ENCODE results near the gene MOCOS. TPM values are rescaled to one million over a fixed set of nuclear protein-coding genes. Genes with fewer than 3 reads are reported as not detected.

The MOCOS gene
- polyA plus RNA-seq, 1 experiment = 12.6 TPM

- CTCF ChIA-PET = interaction anchor here (0.7 to 2.0 kb wide), 2 partner anchors 27 to 532 kb away, joined by 3 to 5 read pairs; partner anchors contain the start of gene SLC39A6
- no peak for TF ChIP-seq CTCF (IDR thresholded peaks at IDR 0.05; ENCODE audit: insufficient read depth, low read depth, low read length)
- no peak overlapping the region for H3K4me3 ChIP-seq (ENCODE audit: low read depth, low read length)
- H3K36me3 ChIP-seq (ENCODE audit: control insufficient read depth, insufficient read depth, low read length) = peaks cover 13% of the 10 kb centered on the region
- POLR2A ChIA-PET = no interaction called here
- no peak for DNase-seq (ENCODE audit: low read depth)
- H3K27me3 ChIP-seq (ENCODE audit: control insufficient read depth, insufficient read depth, low read length) = no peaks in the 10 kb centered on the region
These were observed 31.2 kb upstream of the MOCOS start for GRCh38 chr18:36155851-36156757.

- Histone ChIP-seq H3K27me3 (ENCODE audit: control insufficient read depth, insufficient read depth, low read length) (no peaks in the 10 kb centered on the region), H3K36me3 (ENCODE audit: control insufficient read depth, insufficient read depth, low read length) (peaks cover 15% of the 10 kb centered on the region), H3K4me3 (ENCODE audit: low read depth, low read length) (no peak overlapping the region)
- TF ChIP-seq CTCF (IDR thresholded peaks at IDR 0.05; ENCODE audit: insufficient read depth, low read depth, low read length) = no peak
- DNase-seq (ENCODE audit: low read depth) = no peak
- ChIA-PET POLR2A (no interaction called here), CTCF (no interaction called here)
These were observed 29.9 kb upstream of the MOCOS start for GRCh38 chr18:36157441-36157840.

GRCh38 chr18:36158266-36158867, 28.9 kb upstream of the MOCOS start:
- Histone ChIP-seq H3K36me3 (ENCODE audit: control insufficient read depth, insufficient read depth, low read length) (peaks cover 17% of the 10 kb centered on the region), H3K27me3 (ENCODE audit: control insufficient read depth, insufficient read depth, low read length) (no peaks in the 10 kb centered on the region), H3K4me3 (ENCODE audit: low read depth, low read length) (no peak overlapping the region)
- POLR2A ChIA-PET = no interaction called here
- CTCF ChIA-PET = interaction anchor here (0.6 to 0.7 kb wide), 2 partner anchors 30 to 91 kb away, joined by 3 read pairs; no protein-coding TSS in a partner anchor
- no peak for TF ChIP-seq CTCF (IDR thresholded peaks at IDR 0.05; ENCODE audit: insufficient read depth, low read depth, low read length)
- DNase-seq (ENCODE audit: low read depth) = peak; percentile 74

- no peak overlapping the region for H3K4me3 ChIP-seq (ENCODE audit: low read depth, low read length)
- H3K27me3 ChIP-seq (ENCODE audit: control insufficient read depth, insufficient read depth, low read length) = no peaks in the 10 kb centered on the region
- DNase-seq (ENCODE audit: low read depth) = no peak
- POLR2A ChIA-PET = no interaction called here
- no peak for TF ChIP-seq CTCF (IDR thresholded peaks at IDR 0.05; ENCODE audit: insufficient read depth, low read depth, low read length)
- CTCF ChIA-PET = interaction anchor here (0.6 kb wide), 1 partner anchor 18 kb away, joined by 4 read pairs; no protein-coding TSS in a partner anchor
- H3K36me3 ChIP-seq (ENCODE audit: control insufficient read depth, insufficient read depth, low read length) = peaks cover 17% of the 10 kb centered on the region
These were observed 26.3 kb upstream of the MOCOS start for GRCh38 chr18:36160959-36161371.

GRCh38 chr18:36162981-36163380, 24.3 kb upstream of the MOCOS start:
- no peak for TF ChIP-seq CTCF (IDR thresholded peaks at IDR 0.05; ENCODE audit: insufficient read depth, low read depth, low read length)
- ChIA-PET POLR2A (no interaction called here), CTCF (interaction anchor here (0.7 kb wide), 1 partner anchor 491 kb away, joined by 3 read pairs; no protein-coding TSS in a partner anchor)
- no peak overlapping the region for H3K4me3 ChIP-seq (ENCODE audit: low read depth, low read length)
- peaks cover 22% of the 10 kb centered on the region for H3K36me3 ChIP-seq (ENCODE audit: control insufficient read depth, insufficient read depth, low read length)
- H3K27me3 ChIP-seq (ENCODE audit: control insufficient read depth, insufficient read depth, low read length) = no peaks in the 10 kb centered on the region
- no peak for DNase-seq (ENCODE audit: low read depth)
